GM21390 (cell line): ENCODE results near the gene CHCHD6.
A peak's percentile ranks its signal among the peaks of the same experiment; 100 is the strongest.

Experiments
- ATAC-seq: cut with Tn5 transposase; IDR thresholded peaks from one replicate; pipeline ENCODE4 v1.9.1; 2021; ENCODE audit not compliant: unreplicated experiment

The CHCHD6 gene

DNA sequence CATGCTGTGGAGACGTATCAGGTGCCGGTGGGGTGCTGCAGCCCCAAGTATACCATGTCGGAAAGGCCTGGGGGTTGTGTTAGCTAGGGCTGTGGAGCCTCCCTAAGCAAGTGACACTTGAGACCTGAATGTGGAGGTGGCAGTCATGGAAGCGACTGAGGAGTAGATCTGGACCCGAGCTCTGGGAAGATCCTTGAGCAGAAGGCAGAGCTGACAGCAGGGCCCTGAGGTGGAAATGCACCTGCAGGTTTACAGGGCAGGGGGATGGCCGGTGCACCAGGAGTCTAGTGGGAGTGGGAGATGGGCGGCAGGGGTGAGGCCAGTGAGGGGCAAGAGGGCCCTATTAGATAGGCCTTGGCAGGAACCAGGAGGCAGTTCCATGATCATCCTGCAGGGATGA is 187.1 kb downstream of the CHCHD6 start:
- no peak for ATAC-seq

DNA sequence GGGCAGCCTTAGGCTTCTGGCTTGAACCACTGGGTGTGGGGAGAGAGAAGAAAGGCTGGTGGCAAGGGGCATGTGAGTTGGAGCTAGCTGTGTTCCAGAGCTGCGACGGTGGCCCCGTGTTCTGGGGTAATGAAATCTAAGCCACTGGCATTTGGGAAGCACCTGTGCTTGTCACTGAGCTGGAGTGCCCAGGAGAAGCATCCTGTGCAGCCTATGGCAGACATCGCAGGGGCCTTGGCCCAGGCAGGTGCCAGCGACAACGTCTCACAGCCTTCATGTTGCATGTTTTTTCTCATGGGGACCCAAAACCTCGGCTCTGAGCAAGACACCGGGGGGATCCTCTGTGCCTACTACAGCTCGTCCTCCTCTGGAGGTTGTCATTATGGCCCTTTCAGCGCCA is 187.8 kb downstream of the CHCHD6 start:
- ATAC-seq: no peak

DNA sequence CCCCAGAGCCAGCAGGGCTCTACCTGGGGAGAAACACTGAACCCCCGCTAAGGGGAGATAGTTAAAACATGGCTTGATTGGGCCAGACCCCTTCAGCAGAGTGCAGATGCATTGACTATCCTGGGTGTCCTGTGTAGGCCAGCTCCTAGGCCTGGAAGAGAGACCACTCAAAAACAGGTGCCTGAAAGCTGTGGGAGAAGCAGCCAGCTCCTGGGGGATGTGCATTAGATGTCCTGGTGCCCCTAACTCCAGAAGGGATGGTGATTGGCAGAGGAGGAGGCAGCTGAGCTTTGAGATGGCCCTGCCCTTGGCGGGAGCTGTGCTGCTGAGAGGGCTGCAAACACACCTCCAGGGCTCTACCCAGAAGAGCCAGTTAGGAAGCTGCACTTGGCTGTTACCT is 189.6 kb downstream of the CHCHD6 start:
- ATAC-seq: no peak

DNA sequence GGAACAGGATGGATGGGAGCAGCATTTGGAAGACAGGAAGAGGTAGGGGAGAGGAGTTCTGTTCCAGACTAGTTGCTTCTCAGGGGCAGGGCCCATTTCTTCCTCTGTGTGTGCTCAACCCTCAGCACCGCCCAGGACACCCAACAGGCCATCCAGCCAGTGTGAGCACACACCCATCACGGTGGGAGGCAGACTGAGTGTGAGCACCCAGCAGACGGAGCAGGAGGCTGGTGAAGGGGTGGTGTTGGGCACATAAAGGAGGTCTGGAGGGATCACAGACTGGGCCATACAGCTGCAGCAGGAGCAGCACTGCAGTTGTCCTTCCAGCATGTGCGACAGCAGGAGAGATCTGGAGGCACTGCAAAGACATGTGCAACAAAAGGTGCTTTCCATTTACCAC is 190.4 kb downstream of the CHCHD6 start:
- ATAC-seq: no peak

DNA sequence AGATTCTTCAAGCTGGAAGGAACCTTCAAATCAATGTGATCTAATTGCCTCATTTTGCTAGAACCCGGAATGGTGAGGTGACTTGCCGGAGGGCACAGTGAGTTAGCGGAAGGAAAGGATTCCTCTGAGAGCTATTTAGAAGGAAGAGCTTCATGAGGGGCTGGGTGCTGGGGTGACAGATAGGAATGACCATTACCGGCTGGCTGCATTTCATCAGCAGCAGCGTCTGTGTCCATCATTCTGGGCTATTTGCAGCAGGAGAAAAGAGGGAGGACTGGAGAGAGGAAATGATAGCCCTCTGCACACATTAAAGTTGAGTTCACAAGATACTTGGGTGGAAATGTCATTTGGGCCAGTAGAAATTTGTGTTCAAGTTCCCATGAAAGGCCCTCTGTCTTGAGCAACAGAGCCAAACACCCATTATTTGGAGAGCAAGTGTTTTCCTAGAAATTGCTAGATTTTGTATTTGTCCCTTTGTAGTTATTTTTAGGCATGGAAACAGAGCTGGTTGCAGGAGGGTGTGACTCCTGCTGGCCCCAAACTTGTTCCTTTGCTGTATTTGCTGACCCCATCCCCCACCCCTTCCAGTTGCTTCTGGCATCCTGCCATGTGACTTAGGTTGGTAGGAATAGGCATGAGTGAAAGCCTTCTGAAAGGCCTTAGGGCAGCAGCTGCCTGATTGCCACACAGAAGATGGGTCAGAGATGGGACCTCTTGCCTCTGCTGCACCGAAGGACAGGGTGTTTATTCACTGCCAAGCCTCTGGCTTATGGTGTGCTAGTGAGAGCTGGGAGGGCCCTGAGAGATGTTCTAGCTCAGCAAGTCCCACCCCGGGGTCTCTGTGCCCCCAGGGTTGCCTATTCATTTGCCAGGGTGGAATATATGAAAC is 191.4 kb downstream of the CHCHD6 start:
- no peak for ATAC-seq

DNA sequence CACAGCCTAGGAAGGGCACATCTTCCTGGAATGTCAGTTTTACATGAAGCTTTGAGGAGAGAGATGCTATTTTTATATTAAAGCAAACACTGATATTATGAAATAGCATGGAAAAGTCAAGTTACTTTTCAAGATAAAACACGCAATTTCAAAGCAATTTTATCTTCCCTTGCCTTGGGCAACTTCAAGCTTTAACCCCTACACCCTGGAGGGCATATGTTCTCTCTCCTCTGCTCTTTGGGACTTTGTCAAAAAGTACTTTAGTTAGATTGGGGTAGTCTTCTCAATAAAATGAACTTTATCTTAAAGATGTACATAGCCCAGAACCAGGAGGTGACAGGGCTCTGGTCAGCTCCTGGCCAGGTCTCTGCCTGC is 192.0 kb downstream of the CHCHD6 start:
- ATAC-seq: no peak

DNA sequence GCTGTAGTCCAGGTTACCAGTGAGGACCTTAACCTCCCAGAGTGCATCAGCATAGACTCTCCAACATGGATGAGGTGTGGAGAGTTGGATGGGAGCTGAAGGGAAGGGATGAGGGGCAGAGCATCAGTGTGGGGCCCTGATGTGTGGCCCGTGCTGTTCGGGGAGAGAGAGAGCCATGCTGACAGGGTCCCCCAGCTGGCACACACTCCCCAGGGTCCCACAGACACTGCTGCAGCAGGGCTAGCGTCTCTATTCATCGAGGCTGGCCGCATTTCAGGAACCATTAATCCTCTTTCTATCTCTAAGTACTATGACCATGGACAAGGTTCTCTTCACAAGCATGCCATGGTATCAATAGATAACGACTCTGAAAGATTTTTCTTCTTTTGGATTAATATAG is 192.9 kb downstream of the CHCHD6 start:
- ATAC-seq: no peak

DNA sequence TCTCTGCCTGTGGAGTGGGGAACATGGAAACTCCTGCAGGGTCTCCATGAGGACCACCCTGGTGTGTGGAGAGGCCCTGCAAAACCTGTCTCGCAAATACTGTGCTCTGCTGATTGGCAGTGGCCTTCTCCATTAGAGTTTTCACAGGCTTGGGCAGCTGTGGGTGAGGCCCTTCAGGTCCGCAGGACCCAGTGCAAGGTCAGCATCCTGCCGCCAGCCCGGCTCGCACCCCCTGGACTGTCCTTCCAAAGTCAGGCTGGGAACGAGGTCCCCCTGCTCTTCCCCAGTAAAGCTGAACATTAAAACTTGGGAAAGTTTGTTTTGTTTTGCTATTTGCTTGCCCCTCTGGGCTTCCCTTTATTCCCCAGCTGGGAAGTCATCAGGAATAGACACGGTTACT is 193.9 kb downstream of the CHCHD6 start:
- no peak for ATAC-seq

DNA sequence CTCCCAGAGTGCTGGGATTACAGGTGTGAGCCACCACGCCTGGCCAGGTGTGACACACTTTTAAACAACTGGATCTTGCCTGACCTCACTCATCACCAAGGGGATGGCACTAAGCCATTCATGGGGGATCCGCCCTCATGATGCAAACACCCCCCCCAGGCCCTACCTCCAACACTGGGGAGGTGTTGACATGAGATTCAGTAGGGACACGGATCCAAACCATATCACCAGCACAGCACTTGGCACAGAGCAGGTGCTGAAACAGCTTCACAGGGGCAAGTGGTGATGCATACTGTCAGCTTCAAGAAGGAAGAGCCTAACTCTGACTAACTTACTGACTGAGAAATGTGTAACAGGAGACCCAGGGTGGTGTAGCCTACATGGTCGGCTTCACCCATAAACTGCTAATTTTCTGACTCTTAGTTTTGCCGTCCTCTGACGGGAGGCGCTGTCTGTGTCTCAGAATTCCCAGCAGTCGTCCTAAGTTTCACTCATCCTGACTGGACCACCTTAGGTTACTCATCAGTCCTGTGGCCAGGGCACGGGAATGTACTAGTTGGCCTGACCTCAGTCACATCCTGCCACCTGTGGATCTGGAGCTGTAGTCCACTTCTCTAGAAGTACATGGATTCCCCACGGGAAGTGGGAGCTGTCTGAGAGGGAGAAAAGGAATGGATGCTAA is 197.0 kb downstream of the CHCHD6 start:
- no peak for ATAC-seq

DNA sequence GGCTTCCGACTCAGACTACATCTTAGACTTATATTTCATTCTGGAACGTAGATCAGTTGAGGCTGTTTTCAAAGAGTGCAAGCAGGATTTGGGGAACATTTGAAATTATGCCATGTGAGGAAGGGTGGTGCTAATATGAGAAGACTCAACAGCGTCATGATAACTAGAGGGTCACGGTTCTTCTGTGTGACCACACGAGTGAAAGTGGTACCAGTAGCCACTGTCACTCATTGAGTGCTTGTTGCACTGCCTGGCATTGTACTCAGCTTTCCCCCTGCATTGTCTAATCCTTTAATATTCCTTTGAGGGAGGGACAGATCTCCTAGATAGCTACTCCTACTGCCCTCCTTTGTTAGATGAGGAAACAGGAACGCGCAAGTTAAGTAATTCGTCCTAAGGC is 197.6 kb downstream of the CHCHD6 start:
- no peak for ATAC-seq

DNA sequence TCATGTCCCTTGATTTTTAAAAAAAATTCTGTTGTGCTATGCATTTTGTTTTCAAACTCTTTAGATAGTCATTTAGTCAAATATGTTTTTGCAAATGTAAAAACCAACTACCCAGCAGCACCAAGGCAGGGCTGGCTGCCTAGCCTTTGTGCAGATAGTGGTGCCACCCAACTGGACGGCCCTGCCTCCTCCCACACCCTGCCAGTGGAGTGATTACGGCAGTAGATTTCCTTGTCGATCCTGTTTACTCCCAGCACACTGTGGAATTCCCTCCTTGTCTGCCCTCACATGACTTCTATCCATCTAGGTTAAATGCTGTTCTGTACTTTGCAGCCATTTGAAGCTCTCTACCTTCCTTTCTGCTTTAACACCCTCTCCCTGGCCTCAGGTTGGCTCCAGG is 199.5 kb downstream of the CHCHD6 start:
- ATAC-seq: no peak

DNA sequence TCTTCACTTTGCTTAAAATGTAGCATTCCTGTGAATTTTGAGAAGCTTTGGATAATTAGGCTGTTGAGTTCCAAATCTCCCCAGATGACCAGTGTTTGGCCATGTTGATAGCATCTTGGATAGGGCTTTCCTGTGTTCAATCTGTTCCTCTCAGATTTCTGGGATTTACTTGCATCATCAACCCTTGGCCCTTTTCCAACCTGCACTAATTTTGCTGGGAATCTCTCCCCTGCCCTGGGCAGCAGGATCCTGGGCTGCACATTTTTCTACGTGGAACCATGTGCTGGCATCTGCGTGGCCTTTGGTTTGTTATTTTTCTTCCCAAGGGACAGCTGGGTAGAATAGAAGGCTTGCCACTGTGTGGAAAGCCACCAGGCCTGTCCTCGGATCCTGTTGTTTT is 203.5 kb downstream of the CHCHD6 start:
- no peak for ATAC-seq

DNA sequence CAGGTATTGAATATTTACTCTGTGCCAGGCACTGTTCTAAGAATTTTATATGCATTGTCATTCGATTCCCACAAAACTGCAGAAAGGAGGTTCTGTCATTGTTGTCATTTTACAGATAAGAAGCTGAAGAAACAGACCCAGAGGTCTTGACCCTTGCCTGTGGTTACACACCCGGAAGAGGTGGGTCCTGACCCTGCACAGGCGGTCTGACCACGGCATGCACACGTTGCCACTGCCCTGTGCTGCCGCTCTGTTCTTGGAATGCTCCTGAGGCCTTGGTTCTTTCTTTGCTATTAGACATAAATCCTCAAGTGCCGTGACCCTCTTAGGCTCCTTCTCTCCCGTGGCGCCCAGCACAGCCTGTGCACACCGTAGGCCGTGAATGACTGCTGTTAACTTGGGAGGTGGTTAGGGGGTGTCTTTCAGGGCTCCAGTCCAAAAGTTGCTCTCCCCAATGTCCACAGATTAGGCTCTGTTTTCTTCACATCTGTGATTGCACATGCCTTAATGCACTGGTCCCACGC is 204.8 kb downstream of the CHCHD6 start:
- ATAC-seq: no peak

DNA sequence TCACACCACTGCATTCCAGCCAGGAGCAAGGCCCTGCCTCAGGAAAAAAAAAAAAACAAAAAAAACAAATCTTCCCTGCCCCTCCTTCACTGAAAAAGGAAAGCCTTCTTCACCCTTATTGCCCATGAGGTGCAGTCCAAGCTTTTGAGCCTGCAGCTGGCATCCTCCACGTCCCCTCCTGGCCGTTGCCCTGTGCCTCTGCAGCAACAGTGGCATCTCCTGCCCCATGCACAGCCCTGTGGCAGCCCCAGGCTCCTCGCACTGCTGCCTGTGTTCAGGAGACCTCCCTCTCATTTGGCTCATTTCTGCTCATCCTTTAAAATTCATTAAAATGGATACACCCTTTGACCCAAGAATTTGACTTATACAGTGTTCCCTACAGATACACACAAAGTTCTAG is 206.2 kb downstream of the CHCHD6 start:
- no peak for ATAC-seq

DNA sequence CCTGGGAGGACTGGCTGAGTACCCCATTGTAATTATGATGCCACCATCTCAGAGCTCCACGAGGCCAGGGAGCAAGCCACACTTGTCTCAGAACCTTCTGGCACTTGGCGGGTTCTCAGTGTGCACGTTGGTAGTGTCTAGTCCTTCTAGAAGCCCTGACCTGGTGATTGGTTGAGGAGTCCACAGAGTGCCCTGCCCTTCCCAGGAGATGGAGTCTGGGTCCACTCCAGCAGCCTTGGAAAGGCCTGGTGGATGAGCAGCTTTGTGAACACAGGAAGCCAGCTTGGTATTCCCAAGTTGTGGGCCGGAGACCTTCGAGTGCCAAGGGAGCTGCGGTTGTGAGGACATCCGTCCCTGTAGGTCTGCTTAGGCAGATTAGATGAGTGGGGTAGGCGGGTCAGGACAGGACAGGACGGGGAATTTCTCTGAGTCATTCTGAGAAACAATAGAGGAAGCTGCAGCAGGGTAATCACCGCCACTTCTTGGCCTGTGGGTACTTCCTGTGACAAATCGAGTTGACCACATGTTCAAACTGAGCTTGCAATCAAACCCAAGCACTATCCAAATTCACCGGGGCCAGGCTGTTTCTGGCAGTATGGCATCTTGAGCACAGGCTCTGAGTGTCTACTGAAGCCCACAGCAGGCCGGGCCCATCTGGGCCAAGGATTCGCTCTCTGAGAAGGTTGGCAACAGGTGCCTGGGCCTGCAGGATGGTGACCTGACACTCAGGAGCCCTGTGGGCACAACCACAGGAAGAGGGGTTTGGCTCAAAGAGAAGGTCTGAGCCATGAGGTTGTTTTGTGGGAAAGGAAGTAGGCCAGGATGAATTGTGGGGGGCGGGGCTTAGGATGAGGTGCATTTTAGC is 207.4 kb downstream of the CHCHD6 start:
- ATAC-seq: peak; percentile 97

DNA sequence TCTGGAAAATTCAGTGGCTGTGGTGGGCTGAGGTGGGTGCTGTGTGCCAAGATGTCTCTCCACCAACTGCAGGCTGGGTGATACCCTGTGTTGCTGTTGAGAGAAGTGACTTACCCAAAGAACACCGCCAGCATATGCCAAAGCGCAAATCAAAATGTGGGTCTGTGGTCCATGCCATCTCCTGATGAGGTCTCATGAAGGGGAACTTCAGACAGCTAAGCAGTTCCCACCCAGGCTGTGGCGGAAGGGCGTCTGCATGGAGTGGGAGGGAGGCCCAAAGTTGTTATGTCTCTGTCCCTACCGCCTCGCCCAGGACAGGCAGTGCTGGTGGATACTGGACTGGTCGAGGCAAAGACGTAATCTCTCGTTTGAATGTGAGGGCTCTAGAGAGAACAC is 208.0 kb downstream of the CHCHD6 start:
- ATAC-seq: no peak

DNA sequence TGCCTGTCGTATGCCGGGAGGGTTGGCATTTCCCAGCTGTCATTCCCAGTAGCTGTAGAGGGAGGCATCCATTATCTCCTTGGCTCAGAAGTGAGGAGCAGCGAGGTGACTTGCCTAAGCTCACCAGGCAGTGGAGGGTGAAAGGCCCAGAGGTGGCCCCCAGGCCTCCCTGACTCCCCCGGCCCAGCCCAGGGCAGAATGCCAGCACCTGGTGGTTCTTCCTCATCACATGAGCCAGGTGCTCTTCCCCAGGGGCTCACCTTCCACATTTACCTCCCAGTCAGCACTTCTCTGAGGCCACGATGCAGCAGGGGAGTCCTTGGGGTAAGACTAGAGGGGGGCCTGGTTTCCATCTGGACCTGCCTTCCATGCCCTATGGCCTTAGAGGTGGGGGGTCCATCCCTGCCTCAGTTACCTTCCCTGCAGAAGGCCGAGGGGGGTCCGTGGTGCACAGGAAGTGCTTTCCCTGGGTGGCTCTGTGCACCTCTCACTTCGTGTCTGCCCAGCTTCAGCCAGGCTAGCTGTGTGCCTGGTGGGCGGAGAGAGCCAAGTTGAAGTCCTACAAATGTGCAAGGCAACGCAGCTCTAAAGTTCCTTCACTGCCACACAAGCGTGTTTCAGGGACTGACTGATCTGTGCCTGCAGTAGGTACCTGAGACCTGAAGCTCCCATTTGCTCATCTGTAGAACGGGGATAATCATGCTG is 208.6 kb downstream of the CHCHD6 start:
- ATAC-seq: no peak

DNA sequence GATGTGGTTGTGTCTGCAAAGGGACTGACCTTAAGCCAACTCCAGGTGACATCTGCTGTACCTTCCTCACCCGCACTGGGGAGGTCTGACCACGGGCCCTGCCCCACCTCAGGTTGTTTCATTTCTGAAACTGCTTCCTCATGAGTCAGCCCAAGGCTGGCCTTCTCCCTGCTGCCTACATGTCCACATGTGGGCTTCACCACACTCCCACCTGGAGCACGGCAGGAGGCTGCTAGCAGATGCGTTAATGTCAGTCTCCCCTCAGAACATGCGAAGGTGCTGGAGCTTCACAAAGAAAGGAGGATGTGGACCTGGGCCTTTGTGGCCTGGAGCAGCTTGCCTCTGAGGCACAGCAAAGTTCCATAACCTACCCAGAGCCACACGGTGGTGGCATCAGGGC is 209.5 kb downstream of the CHCHD6 start:
- ATAC-seq: no peak

DNA sequence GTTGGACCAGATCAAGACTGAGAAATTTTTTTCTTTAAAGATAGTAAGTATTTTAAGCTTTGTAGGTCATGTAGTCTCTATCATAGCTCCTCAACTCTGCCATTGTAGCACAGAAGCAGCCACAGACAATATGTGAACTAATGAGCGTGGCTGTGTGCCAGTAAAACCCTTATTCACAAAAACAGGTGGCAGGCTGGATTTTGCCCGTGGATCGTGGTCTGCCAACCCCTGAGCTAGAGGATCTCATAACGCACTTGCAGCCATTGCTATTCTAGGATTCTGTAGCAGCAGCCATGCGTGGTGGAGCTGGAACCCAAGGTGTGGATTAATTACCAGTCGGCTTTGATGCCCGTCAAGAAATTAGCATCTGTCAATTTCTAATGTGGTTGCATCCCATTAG is 210.2 kb downstream of the CHCHD6 start:
- no peak for ATAC-seq

DNA sequence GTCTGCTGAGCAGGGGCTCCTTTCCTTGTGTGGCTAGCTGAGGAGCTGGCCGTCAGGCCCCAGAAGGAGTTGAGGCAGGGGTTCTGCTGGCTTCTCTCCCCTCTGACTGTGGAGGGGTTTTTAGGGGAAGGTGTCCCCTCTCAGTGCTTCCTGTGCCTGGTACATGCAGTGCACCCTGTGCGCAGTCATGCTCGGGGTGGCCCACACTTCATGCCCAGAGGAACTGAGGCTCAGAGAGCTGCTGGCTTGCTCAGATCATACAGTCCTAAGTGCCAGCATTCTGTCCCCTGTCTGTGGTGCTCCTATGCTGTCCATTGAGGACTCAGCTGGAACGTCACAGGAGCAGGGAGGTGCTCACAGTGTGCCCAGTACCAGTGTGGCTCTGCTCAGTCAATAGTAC is 211.0 kb downstream of the CHCHD6 start:
- no peak for ATAC-seq

DNA sequence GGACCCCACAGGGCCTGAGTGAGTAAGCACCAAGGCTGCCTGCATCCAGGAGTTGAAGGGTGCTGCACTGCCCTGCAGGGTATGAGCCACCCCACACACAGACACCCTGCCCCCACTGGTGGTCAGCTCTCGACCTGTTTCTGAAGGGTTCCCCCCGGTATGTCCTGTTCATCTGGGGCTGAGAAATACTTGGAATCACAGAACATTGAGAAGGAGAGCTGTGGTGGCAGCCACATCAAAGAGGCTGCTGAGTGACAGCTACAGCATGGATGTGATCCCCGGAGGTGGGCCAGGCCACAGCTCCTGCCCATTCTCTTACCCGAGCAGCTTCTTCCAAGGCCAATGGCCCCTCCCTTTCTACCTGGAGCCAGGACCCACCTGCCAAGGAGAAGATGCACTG is 212.5 kb downstream of the CHCHD6 start:
- ATAC-seq: no peak
